GM21576 (cell line): Measurements from ENCODE around the gene CADPS.

Experiments used
- ATAC-seq: cut with Tn5 transposase; IDR thresholded peaks from one replicate; pipeline ENCODE4 v1.9.1; 2021; ENCODE audit warnings: mild to moderate bottlenecking, moderate library complexity; ENCODE audit not compliant: unreplicated experiment

CADPS gene

DNA sequence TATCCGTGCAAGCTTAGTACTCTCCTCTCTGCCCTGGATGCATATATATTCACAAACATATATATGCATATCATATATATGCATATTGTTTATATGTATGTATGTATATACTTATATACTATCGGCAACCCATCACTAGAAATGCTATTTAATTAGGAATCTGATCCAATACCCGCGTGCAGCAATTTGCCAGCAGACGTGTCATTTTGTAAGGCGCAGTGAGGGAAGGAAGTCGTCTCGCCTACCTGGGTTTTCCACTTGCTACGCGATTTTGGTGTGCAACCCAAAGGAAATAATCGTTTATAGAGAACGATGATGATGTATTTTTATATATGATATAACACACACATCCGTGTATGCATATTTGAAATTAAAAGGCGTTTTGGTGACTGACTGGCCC lies 496.3 kb downstream of the CADPS start:
- ATAC-seq = no peak

- no peak for ATAC-seq
Observed at GRCh38 chr3:62378311-62378789, 496.9 kb downstream of the CADPS start.

- ATAC-seq = no peak
Observed at GRCh38 chr3:62376906-62377877, 498.0 kb downstream of the CADPS start.

DNA sequence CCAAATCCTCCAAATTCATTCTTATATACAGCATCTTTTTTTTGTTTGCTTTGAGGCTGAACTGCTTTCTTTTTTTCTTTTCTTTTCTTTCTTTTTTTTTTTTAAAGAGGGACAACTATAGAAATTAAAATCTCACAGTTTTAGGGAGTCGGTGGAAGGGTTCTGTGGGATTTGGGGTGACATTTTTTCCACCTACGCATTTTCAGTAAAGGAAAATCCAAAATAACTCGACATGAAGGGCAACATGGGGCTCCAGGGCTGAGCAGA lies 498.8 kb downstream of the CADPS start:
- ATAC-seq = no peak

- ATAC-seq = no peak
Observed at GRCh38 chr3:62375655-62376453, 499.4 kb downstream of the CADPS start.

DNA sequence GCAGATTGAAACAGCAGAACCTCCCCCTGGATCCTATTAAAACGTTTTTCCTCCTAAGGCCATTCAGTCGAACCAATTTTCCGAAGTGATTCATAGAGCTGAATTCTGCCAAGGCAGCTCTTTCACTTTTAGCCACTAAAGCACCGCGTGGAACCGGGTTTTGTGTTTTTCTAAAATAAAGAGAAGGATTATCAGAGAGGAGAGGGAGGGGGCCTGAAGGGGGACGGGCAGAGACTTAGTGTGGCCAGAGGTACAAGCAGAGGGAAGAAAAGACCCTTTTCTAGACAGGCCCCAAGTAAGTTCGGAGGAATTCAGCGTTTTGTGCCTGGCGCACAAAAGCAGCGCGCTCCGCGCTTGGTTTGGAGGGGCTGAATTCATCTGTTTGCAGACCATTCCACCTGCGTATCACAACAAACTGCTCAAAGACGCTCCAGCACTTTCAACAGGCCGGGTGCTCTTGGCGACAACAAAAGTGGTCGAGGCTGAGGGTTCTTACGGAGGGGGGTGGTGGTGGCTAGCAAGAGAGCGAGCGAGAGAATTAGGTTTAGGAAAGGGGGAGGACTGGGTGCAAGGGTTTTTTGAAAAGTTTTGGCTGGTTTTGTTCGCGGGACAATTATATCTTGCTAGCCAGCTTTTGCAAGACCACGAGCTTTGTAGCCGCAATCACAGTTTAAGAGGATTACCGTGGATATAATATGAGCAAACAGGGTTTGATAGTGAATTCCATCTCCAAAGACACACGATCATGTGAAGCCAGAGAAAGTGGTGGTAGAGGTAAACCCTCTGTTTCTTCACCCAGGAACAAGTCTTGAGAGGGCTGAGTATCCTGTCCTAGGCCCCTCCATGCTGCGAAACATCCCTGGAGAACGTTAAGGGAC lies 500.6 kb downstream of the CADPS start:
- no peak for ATAC-seq

- ATAC-seq = no peak
Observed at GRCh38 chr3:62373714-62374333, 501.4 kb downstream of the CADPS start.

DNA sequence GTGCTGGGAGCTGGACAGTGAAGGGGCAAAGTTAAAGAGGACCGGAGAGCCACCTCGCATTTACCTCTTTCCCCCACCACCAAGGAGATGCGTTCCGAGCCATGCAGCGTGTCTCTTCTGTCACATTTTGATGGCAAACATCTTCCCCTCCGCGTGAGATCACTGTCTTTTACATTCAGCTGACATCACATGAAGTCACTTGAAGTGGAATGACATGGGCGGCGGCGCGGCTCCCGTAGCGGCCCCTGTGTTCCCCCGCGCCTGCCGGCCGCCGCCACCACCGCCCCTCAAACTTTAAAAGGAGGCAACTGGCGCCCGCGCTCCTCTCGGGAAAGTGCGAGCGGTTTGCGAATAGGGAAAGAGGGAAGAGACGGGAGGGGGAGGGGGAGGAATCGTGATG lies 502.0 kb downstream of the CADPS start, which contains the start of gene FEZF2:
TSS of gene FEZF2 (minus strand) at position 336 of the 400 bp plus-strand sequence. CDS start 682 bp downstream, outside the sequence.
- no peak for ATAC-seq

- no peak for ATAC-seq
Observed at GRCh38 chr3:62372621-62373041, 502.6 kb downstream of the CADPS start.

GRCh38 chr3:62371720-62372591 lies 503.3 kb downstream of the CADPS start:
- ATAC-seq = no peak

- no peak for ATAC-seq
Observed at GRCh38 chr3:62370858-62371719, 504.1 kb downstream of the CADPS start.

DNA sequence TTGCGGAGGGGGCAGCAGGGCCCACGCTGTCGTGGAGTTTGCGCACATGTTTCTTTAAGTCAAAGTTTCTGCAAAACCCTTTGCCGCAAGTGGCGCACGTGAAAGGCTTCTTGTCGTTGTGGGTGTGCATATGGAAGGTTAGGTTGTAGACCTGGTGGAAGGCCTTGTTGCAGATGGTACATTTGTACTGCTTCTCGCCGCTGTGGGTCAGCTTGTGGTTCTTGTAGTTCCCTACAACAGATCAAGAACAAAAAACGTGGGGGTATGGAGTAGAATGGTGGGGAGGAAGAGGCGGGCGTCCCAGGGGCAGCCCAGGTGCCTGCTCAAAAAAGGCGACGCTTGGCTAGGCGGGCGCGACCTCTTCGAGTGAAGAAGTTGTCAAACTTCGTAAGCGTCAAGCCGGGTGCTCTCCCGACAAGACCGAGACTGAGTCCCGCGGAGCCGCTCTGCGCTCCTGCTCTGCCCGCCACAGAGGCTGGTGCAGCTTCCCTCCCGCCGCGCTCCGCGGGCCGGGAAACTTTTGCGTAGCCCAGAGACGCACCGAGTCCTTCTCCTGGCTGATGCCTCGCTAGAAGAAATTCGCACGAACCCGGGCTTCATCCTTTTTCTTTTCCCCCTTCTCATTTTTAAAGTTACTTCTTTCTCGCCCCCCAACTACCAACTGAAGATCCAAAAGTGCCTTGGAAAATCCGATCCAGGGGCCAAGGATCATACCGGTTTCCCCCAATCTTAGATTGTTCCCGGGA lies 504.9 kb downstream of the CADPS start:
- ATAC-seq = no peak

GRCh38 chr3:62369476-62369743 lies 505.8 kb downstream of the CADPS start:
- ATAC-seq = no peak

DNA sequence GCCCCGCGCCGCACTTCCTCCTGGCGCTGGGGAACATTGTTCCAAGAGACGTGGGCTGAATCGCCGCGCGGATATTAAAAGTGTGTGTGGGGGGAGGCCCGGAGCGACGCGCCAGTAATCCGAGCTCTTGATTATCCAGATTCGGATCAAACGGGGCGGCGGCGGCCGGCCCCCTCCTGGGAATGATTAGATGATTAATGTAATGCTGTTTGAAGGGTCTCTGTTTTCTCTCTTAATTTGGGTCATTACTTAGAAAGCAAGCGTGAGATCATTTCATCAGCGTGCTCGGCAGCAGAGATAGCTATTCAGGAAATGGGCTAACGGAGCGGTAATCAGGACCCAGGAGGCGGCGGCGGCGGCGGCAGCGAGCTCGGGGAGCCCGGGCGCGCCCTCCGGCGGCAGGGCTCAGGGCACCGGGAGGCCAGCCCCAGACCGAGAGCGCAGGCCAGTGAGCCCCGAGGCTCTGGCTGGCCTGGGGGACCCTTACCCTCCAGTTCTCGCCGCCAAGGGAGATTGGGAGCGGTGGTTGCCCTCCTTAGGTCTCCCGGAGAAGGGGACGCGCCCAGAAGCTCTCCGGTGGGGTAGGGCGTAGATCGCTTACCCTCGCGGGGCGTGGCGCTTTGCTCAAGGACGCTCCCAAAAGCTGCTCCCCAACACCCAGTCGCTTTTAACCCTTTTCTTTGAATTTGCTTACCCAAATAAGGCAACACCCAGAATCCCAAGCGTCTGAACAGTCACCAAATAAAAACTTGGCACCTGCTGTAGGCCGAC lies 506.3 kb downstream of the CADPS start:
- ATAC-seq = no peak

DNA sequence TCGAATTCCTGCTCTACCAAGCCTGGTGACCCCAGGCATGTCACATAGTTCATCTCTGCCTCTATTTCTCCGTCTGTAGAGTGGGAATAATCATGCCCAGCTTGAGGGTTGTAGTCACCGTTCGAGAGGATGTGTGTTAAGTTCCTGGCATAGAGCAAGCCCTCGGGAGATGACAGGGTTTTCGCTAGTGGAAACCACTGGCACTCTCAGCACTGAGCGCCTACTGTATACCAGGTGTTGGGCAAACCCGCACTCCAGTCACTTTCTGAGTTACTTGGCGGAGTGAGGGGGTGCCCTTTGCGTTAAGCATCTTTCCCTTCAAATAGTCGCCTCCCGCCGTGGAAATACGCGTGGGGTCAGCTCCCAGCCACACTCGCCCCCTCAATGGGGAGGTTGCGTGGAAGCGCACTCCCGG lies 506.9 kb downstream of the CADPS start:
- ATAC-seq = no peak

GRCh38 chr3:62367763-62368195 lies 507.4 kb downstream of the CADPS start:
- ATAC-seq = no peak

- ATAC-seq = no peak
Observed at GRCh38 chr3:62366126-62366484, 509.1 kb downstream of the CADPS start.
